ENCODE data around the gene CARD10. TPM values are rescaled to one million over a fixed set of nuclear protein-coding genes. Genes with fewer than 3 reads are reported as not detected.
A peak's percentile ranks its signal among the peaks of the same experiment; 100 is the strongest.

Gene CARD10
- total and polyA plus RNA-seq, 2 of the 13 experiments (the other 11 are each of a cell fraction or from before 2014, with no cell fraction given) = 35.2 to 55.8 TPM

- ATAC-seq = no peak
- H3K9me3 ChIP-seq (ENCODE audit: low read length) = no peaks in the 10 kb centered on the region
- CTCF ChIA-PET (ENCODE audit: low intra/inter-chr PET ratio, low total read pairs) = no interaction called here
- WGBS (ENCODE audit: low lambda C conversion rate) = 15% methylated on average over 6 of the region's 6 CpGs
- H3K27me3 ChIP-seq (ENCODE audit: control insufficient read depth in 1 of 2, insufficient read depth in 2 of 2, low read length in 2 of 2) = no peaks in the 10 kb centered on the region; a peak in 1 of 5 replicates
- H2AFZ ChIP-seq (ENCODE audit: low read length) = no peak overlapping the region
- DNase-seq (ENCODE audit: low spot score) = no peak
- no peaks in the 10 kb centered on the region for H3K36me3 ChIP-seq (replicated peaks in 1 of 2; ENCODE audit: control insufficient read depth in 1 of 2, insufficient read depth in 2 of 2, low read length in 2 of 2)
- no peak for FAIRE-seq
- peak overlapping the region; percentile 68 for H3K4me2 ChIP-seq (ENCODE audit: low read depth, low read length)
- POLR2A ChIA-PET = interaction anchor here (0.5 to 16.3 kb wide), 3 partner anchors 10 to 400 kb away, joined by 3 to 976 read pairs (median 4); partner anchors contain the start of gene CDC42EP1
- H3K79me2 ChIP-seq (ENCODE audit: insufficient read depth, low read length) = no peaks in the 10 kb centered on the region
- H3K4me1 ChIP-seq (ENCODE audit: insufficient read depth, low read length) = peaks cover 98% of the 10 kb centered on the region
- in situ Hi-C loops (cut with HindIII; ENCODE audit: extremely low pct_ligation_motif_present, low pct_unique_long_range_greater_than_20kb) (no loop called here), intact Hi-C loops (cut with micrococcal nuclease; ENCODE audit: unreplicated experiment) (no loop called here)
- BruUV-seq (replicated peaks) = no TSS peak
- H4K20me1 ChIP-seq (ENCODE audit: insufficient read depth, low read length) = no peaks in the 10 kb centered on the region
- H3K27ac ChIP-seq (ENCODE audit: extremely low read length, insufficient read depth, low read length) = peak overlapping the region; percentile 25
- peak overlapping the region; percentile 51 for H3K9ac ChIP-seq (ENCODE audit: insufficient read depth, low read depth, low read length)
- H3K4me3 ChIP-seq (replicated peaks in 1 of 3; ENCODE audit: insufficient read depth in 1 of 3, low read depth in 2 of 3, low read length in 3 of 3) = peak overlapping the region; percentile 6 to 59 (median 42); a peak in 5 of 6 replicates
- peak; percentile 60 for TF ChIP-seq ZNF687 (CRISPR knock-in tag; IDR thresholded peaks at IDR 0.05)
- TF ChIP-seq ZNF496 (CRISPR knock-in tag; IDR thresholded peaks at IDR 0.05; ENCODE audit: insufficient replicate concordance) = no peak
- TF ChIP-seq RBM22 (optimal IDR thresholded peaks at IDR 0.05; ENCODE audit: low read length) = no peak
- peak; percentile 55; the same call in 1 of the 2 replicates for TF ChIP-seq ZBTB7A (CRISPR knock-in tag; IDR thresholded peaks at IDR 0.05)
- TF ChIP-seq SMARCE1 (IDR thresholded peaks at IDR 0.05; ENCODE audit: borderline replicate concordance) = no peak
- TF ChIP-seq ZNF713 (CRISPR knock-in tag; IDR thresholded peaks at IDR 0.05) = no peak
- TF ChIP-seq SP5 (CRISPR knock-in tag; IDR thresholded peaks at IDR 0.05; ENCODE audit: borderline replicate concordance, low read depth) = 0 out of 2 replicates have a peak, but pooled peaks have one; percentile 13
- no peak for TF ChIP-seq ZNF530 (CRISPR knock-in tag; IDR thresholded peaks at IDR 0.05; ENCODE audit: low read depth)
- TF ChIP-seq CBX5 (CRISPR knock-in tag; IDR thresholded peaks at IDR 0.05; ENCODE audit: borderline replicate concordance) = no peak
- no peak for TF ChIP-seq GMEB1 (CRISPR knock-in tag; IDR thresholded peaks at IDR 0.05; ENCODE audit: borderline replicate concordance)
- TF ChIP-seq ZNF891 (CRISPR knock-in tag; IDR thresholded peaks at IDR 0.05) = no peak
- TF ChIP-seq NBN (conservative IDR thresholded peaks at IDR 0.05) = no peak
- no peak for TF ChIP-seq ASH2L (IDR thresholded peaks at IDR 0.05; ENCODE audit: insufficient read length, low read depth, low read length)
- no peak for TF ChIP-seq JUNB (CRISPR knock-in tag; IDR thresholded peaks at IDR 0.05; ENCODE audit: borderline replicate concordance)
- TF ChIP-seq SPEN (CRISPR knock-in tag; IDR thresholded peaks at IDR 0.05; ENCODE audit: low read depth) = 0 out of 2 replicates have a peak, but pooled peaks have one; percentile 19
- peak; percentile 22; the same call in 1 of the 2 replicates for TF ChIP-seq MAX (IDR thresholded peaks at IDR 0.05)
- TF ChIP-seq ZNF354B (CRISPR knock-in tag; IDR thresholded peaks at IDR 0.05) = no peak
- TF ChIP-seq ZNF781 (CRISPR knock-in tag; IDR thresholded peaks at IDR 0.05; ENCODE audit: borderline replicate concordance, not compliant biosample characterization) = no peak
- TF ChIP-seq ZNF782 (CRISPR knock-in tag; IDR thresholded peaks at IDR 0.05; ENCODE audit: borderline replicate concordance) = no peak
- no peak for TF ChIP-seq AKAP8 (CRISPR knock-in tag; IDR thresholded peaks at IDR 0.05)
- TF ChIP-seq KLF15 (CRISPR knock-in tag; IDR thresholded peaks at IDR 0.05; ENCODE audit: borderline replicate concordance) = no peak
Measured at GRCh38 chr22:37551981-37552380, 32.8 kb upstream of the CARD10 start.

Data from HepG2 (cell line).